Measurements from ENCODE around the gene STK11.

DNA sequence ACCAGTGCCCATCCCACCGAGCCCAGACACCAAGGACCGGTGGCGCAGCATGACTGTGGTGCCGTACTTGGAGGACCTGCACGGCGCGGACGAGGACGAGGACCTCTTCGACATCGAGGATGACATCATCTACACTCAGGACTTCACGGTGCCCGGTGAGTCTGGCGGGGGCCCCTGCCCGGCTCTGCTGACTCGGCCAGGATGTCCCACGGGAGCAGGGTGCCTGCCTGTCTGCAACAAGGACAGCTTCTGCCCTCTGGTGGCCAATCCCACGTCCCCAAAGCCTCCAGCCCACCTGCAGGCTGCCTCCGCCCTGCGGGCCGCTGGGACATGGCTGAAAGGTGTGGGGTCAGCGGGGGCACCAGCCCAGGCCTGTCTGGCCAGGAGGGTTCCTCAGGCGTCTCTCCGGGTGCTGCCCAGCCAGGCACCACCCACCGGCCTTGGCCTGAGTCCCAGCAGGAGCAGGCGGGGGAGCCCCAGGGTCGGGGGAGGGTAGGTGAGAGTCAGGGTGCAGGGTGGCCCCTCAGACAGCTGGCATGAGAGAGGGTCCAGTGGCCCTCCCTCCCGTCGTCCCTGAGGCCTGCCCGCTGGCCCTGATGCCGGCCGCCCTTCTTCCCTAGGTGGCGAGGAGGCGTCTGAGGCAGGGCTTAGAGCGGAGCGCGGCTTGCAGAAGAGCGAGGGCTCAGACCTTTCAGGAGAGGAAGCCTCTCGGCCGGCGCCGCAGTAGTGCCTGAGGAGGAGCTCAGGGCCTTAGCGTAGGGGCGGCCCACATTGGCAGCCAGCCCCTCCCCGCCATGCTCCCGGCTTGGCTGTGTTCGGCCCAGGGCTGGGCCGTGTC, 17.7 kb downstream of the STK11 start:
- TF ChIP-seq, protein P1, sequence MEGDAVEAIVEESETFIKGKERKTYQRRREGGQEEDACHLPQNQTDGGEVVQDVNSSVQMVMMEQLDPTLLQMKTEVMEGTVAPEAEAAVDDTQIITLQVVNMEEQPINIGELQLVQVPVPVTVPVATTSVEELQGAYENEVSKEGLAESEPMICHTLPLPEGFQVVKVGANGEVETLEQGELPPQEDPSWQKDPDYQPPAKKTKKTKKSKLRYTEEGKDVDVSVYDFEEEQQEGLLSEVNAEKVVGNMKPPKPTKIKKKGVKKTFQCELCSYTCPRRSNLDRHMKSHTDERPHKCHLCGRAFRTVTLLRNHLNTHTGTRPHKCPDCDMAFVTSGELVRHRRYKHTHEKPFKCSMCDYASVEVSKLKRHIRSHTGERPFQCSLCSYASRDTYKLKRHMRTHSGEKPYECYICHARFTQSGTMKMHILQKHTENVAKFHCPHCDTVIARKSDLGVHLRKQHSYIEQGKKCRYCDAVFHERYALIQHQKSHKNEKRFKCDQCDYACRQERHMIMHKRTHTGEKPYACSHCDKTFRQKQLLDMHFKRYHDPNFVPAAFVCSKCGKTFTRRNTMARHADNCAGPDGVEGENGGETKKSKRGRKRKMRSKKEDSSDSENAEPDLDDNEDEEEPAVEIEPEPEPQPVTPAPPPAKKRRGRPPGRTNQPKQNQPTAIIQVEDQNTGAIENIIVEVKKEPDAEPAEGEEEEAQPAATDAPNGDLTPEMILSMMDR (IDR thresholded peaks at IDR 0.05): no peak
- TF ChIP-seq POLR2A (IDR thresholded peaks at IDR 0.05): no peak

Data from lower leg skin (tissue), 3 donors.